OCI-LY1 (cell line): ENCODE measurements around the gene MBNL1.

Source experiments
- H2AFZ ChIP-seq: fragments of 200-600 bp; sonication (generic), shearing (Covaris generic); 2 replicates; pipeline ENCODE4 v1.6.0; 2014; ENCODE audit warnings: antibody characterized with exemption, mild to moderate bottlenecking, low read length
- H3F3A ChIP-seq: fragments of 200-600 bp; sonication (generic), shearing (Covaris generic); 2 replicates; pipeline ENCODE4 v1.6.0; 2014; ENCODE audit warnings: mild to moderate bottlenecking, antibody characterized with exemption, low read length, moderate library complexity; ENCODE audit not compliant: insufficient read depth
- H3K27ac ChIP-seq: fragments of 200-600 bp; sonication (generic); 2 replicates; pipeline ENCODE4 v1.5.1; 2014; ENCODE audit warnings: low read length, mixed run types, mild to moderate bottlenecking, low read depth; ENCODE audit not compliant: poor library complexity, severe bottlenecking
- H3K27me3 ChIP-seq: fragments of 200-600 bp; sonication (generic); 2 replicates; pipeline ENCODE4 v1.6.0; 2014; ENCODE audit warnings: antibody characterized with exemption, mild to moderate bottlenecking, low read length, moderate library complexity; ENCODE audit not compliant: insufficient read depth
- H3K36me3 ChIP-seq: fragments of 200-600 bp; sonication (generic); 2 replicates; pipeline ENCODE4 v1.6.1; 2014; ENCODE audit warnings: mild to moderate bottlenecking, antibody characterized with exemption, low read length, moderate library complexity, mixed read lengths; ENCODE audit not compliant: insufficient read depth
- H3K4me1 ChIP-seq: fragments of 200-600 bp; sonication (generic); 2 replicates; pipeline ENCODE4 v1.5.1; 2014; ENCODE audit warnings: mild to moderate bottlenecking, low read length, moderate library complexity; ENCODE audit not compliant: insufficient read depth, severe bottlenecking
- H3K4me2 ChIP-seq: fragments of 200-600 bp; sonication (generic), shearing (Covaris generic); 2 replicates; pipeline ENCODE4 v1.6.1; 2014; ENCODE audit warnings: low read length
- H3K4me3 ChIP-seq: fragments of 200-600 bp; sonication (generic); 2 replicates; pipeline ENCODE4 v1.5.1; 2014; ENCODE audit warnings: low read length, low read depth, mild to moderate bottlenecking, mixed read lengths; ENCODE audit not compliant: poor library complexity, severe bottlenecking
- H3K79me2 ChIP-seq: fragments of 200-600 bp; shearing (Covaris generic); 2 replicates; pipeline ENCODE4 v1.6.1; 2016; ENCODE audit warnings: mixed run types, low read length, mixed read lengths; ENCODE audit not compliant: insufficient read depth
- H3K9ac ChIP-seq: fragments of 200-600 bp; sonication (generic), shearing (Covaris generic); 2 replicates; pipeline ENCODE4 v1.6.1; 2014; ENCODE audit warnings: mild to moderate bottlenecking, low read length, mixed read lengths
- H3K9me2 ChIP-seq: fragments of 200-600 bp; sonication (generic), shearing (Covaris generic); 2 replicates; pipeline ENCODE4 v1.6.1; 2014; ENCODE audit warnings: low read depth, mild to moderate bottlenecking, low read length, mixed read lengths
- H3K9me3 ChIP-seq: fragments of 200-600 bp; shearing (Covaris generic); 2 replicates; pipeline ENCODE4 v1.6.1; 2014; ENCODE audit warnings: low read length, mixed read lengths
- H4K20me1 ChIP-seq: fragments of 200-600 bp; sonication (generic), shearing (Covaris generic); 2 replicates; pipeline ENCODE4 v1.6.0; 2016; ENCODE audit warnings: mild to moderate bottlenecking, low read length; ENCODE audit not compliant: insufficient read depth
- EZH2 ChIP-seq: fragments of 200-600 bp; sonication (generic), shearing (Covaris generic); IDR thresholded peaks from 2 replicates; pipeline ENCODE4 v1.8.0; 2017; ENCODE audit warnings: borderline replicate concordance, mixed run types, mild to moderate bottlenecking, antibody characterized with exemption, low read length, moderate library complexity, mixed read lengths
- TF ChIP-seq, protein P1 (sequence below): fragments of 200-600 bp; sonication (generic), shearing (Covaris generic); IDR thresholded peaks from 2 replicates; pipeline ENCODE4 v1.5.1; 2017; ENCODE audit warnings: mild to moderate bottlenecking, antibody characterized with exemption, low read length, moderate library complexity, mixed read lengths

MBNL1 gene

DNA sequence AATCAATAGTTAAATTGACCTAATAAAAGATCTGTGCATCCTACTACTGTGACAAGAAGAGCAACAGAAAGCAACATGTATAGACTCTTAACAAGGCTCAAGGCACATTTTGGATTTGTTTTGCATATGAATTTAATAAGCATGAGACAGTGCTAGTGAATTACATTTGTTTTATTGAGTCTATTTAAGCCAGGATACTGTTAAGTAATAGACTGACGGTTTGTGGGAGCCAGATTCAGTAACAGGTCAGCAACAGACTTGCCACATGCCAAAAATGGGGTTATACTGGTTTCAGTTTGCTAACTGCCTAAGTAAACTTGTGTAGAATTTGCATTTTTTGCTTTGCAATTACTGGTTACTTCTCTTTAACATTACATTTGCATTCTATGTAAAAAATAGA lies 54.0 kb downstream of the MBNL1 start:
- Histone ChIP-seq H2AFZ (no peak overlapping the region), H3K27me3 (no peaks in the 10 kb centered on the region), H4K20me1 (no peaks in the 10 kb centered on the region), H3K27ac (no peak overlapping the region), H3K9me2 (no peaks in the 10 kb centered on the region), H3K4me2 (no peak overlapping the region), H3K79me2 (peaks cover 98% of the 10 kb centered on the region), H3K9ac (no peak overlapping the region), H3K9me3 (no peaks in the 10 kb centered on the region), H3K4me3 (no peak overlapping the region), H3F3A (peaks cover 3% of the 10 kb centered on the region; the same call in 1 of the 2 replicates), H3K4me1 (peaks cover 11% of the 10 kb centered on the region), H3K36me3 (peaks cover 80% of the 10 kb centered on the region)
- TF ChIP-seq EZH2, result no peak
- TF ChIP-seq, protein P1, sequence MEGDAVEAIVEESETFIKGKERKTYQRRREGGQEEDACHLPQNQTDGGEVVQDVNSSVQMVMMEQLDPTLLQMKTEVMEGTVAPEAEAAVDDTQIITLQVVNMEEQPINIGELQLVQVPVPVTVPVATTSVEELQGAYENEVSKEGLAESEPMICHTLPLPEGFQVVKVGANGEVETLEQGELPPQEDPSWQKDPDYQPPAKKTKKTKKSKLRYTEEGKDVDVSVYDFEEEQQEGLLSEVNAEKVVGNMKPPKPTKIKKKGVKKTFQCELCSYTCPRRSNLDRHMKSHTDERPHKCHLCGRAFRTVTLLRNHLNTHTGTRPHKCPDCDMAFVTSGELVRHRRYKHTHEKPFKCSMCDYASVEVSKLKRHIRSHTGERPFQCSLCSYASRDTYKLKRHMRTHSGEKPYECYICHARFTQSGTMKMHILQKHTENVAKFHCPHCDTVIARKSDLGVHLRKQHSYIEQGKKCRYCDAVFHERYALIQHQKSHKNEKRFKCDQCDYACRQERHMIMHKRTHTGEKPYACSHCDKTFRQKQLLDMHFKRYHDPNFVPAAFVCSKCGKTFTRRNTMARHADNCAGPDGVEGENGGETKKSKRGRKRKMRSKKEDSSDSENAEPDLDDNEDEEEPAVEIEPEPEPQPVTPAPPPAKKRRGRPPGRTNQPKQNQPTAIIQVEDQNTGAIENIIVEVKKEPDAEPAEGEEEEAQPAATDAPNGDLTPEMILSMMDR, result no peak

DNA sequence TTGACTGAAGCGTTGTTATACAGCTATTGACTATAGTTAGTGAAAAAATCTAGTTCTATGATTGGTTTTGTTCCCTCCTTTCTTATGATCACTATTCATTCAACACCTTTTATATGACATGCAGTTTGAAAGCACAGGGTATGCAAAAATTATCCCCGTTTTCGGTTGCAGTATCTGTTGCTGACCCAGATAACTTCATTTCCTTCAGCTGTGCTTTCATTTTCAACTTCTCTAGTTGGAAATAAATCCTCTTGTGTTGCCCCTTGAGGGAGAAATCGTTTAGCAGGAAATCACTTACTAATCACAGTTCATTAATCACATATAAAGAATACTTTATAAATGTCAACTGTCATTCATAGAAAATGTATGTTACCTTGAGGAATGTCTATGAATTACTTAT lies 55.1 kb downstream of the MBNL1 start:
- no peak overlapping the region for H3K27ac ChIP-seq
- peaks cover 98% of the 10 kb centered on the region for H3K79me2 ChIP-seq
- 0 out of 2 replicates have a peak, but pooled peaks cover 3% of the 10 kb centered on the region for H4K20me1 ChIP-seq
- H3K36me3 ChIP-seq, result peaks cover 73% of the 10 kb centered on the region
- no peak overlapping the region for H2AFZ ChIP-seq
- H3K4me3 ChIP-seq, result no peak overlapping the region
- no peaks in the 10 kb centered on the region for H3K9me2 ChIP-seq
- H3F3A ChIP-seq, result peaks cover 3% of the 10 kb centered on the region; the same call in 1 of the 2 replicates
- no peaks in the 10 kb centered on the region for H3K9me3 ChIP-seq
- no peak overlapping the region for H3K9ac ChIP-seq
- H3K27me3 ChIP-seq, result no peaks in the 10 kb centered on the region
- H3K4me2 ChIP-seq, result no peak overlapping the region
- peaks cover 6% of the 10 kb centered on the region for H3K4me1 ChIP-seq
- TF ChIP-seq, protein P1, result no peak
- TF ChIP-seq EZH2, result no peak

DNA sequence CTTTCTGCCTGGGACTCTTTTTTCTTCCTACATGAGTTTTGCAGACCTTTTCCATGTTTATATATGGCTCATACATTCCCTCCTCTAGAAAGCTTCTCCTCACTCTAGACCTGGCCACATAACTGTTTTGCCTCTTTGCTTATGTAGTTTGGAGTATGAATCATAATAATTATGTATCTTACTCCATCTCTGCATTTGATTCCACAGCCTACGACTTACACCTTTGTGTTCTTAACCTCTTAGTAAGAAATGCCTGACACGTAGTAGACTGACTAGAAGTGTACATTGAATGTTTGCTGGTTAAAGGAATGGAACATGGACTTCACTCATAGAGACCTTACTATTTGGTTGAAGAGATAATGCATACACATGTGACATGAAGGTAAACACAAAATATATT lies 56.4 kb downstream of the MBNL1 start:
- Histone ChIP-seq H3K4me2 (no peak overlapping the region), H3K27ac (no peak overlapping the region), H3K9ac (no peak overlapping the region), H3K4me3 (no peak overlapping the region), H4K20me1 (0 out of 2 replicates have a peak, but pooled peaks cover 3% of the 10 kb centered on the region), H3K27me3 (no peaks in the 10 kb centered on the region), H3K9me3 (no peaks in the 10 kb centered on the region), H3K9me2 (no peaks in the 10 kb centered on the region), H2AFZ (no peak overlapping the region), H3K79me2 (peaks cover 96% of the 10 kb centered on the region), H3K4me1 (peaks cover 9% of the 10 kb centered on the region), H3F3A (peaks cover 3% of the 10 kb centered on the region; the same call in 1 of the 2 replicates), H3K36me3 (peaks cover 66% of the 10 kb centered on the region)
- no peak for TF ChIP-seq EZH2
- TF ChIP-seq, protein P1, result no peak
